Measurements from ENCODE around the gene MRPL46.
"Not testable (repeated sequence)": the region's sequence is repeated elsewhere in the genome, so short reads cannot be mapped to it uniquely, and the experiment has no call there.

The MRPL46 gene

DNA sequence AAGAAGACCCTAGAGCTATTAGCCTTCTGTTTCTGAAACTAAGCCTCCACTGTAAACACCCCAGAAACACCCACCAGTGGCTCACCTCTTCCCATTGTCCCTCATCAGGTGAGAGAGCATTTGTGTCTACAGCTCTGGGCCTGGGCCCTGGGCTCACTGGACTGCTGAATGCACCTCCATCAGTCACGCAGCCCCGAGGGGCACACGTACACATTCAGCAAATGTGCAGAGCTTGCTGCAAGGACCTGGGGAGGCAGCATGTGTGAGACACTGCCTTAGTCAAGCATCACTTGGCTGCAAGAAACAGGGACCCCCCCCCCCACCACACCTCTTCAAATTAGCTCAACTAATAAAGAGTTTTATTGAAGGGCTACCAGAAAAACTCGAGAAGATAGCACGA lies 29.0 kb downstream of the MRPL46 start:
- H3K36me3 ChIP-seq (ENCODE audit: insufficient read depth, low read depth, low read length): no peaks in the 10 kb centered on the region
- H3K27ac ChIP-seq (ENCODE audit: low read length): no peak overlapping the region
- peaks cover 5% of the 10 kb centered on the region; the same call in 1 of the 2 replicates for H3K4me1 ChIP-seq (ENCODE audit: insufficient read depth, low read length)
- H3K27me3 ChIP-seq (ENCODE audit: insufficient read depth, low read length): no peaks in the 10 kb centered on the region; the same call in 1 of the 2 replicates
- no peak overlapping the region for H3K9ac ChIP-seq (ENCODE audit: low read depth, low read length)
- no peak overlapping the region for H3K4me3 ChIP-seq (ENCODE audit: low read length)
- peaks cover under 1% of the 10 kb centered on the region; the same call in 1 of the 2 replicates for H3K9me3 ChIP-seq (ENCODE audit: insufficient read depth, low read depth, low read length)

GRCh38 chr15:88434106-88434505 lies 33.1 kb downstream of the MRPL46 start:
- H3K4me1 ChIP-seq (ENCODE audit: insufficient read depth, low read length); H3K9ac ChIP-seq (ENCODE audit: low read depth, low read length): not testable (repeated sequence)

DNA sequence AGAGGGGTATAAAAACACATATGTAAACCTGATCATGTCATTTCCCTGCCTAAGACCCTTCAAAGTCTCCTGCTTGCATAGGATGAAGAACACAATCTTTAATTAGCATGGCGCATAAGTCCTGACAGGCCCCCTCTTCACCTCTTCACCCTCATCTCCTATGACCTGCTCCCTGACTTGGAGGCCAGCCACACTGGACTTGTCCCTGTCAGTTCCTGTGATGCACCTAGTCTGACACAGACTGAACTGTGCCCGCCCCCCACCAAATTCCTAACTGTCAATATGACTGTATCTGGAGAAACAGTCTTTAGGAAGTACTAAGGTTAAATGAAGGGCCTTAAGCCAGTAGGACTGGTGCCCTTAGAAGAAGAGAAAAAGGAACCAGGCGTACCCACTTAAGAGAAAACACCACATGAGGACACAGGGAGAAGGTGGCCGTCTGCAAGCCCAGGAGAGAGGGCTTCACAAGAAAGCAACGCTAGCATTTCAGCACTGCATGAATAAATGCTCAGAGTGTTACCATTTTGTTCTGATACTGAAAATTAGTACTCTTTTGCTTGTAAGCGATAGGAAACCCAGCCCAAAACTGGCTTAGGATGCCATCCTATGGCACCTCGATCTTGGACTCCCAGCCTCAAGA lies 34.0 kb downstream of the MRPL46 start:
- Histone ChIP-seq H3K27me3 (ENCODE audit: insufficient read depth, low read length) (no peaks in the 10 kb centered on the region), H3K4me3 (ENCODE audit: low read length) (no peak overlapping the region), H3K4me1 (ENCODE audit: insufficient read depth, low read length) (peaks cover 5% of the 10 kb centered on the region; the same call in 1 of the 2 replicates), H3K9me3 (ENCODE audit: insufficient read depth, low read depth, low read length) (no peaks in the 10 kb centered on the region), H3K9ac (ENCODE audit: low read depth, low read length) (no peak overlapping the region), H3K36me3 (ENCODE audit: insufficient read depth, low read depth, low read length) (no peaks in the 10 kb centered on the region), H3K27ac (ENCODE audit: low read length) (no peak overlapping the region)

More at GRCh38 chr15:88434106-88434505, 33.1 kb downstream of the MRPL46 start:
- H3K27me3 ChIP-seq (ENCODE audit: insufficient read depth, low read length); H3K36me3 ChIP-seq (ENCODE audit: insufficient read depth, low read depth, low read length); H3K4me3 ChIP-seq (ENCODE audit: low read length); H3K9me3 ChIP-seq (ENCODE audit: insufficient read depth, low read depth, low read length); H3K27ac ChIP-seq (ENCODE audit: low read length): not testable (repeated sequence)

GRCh38 chr15:88431441-88431840 lies 35.7 kb downstream of the MRPL46 start:
- no peak overlapping the region for H3K27ac ChIP-seq (ENCODE audit: low read length)
- H3K36me3 ChIP-seq (ENCODE audit: insufficient read depth, low read depth, low read length): no peaks in the 10 kb centered on the region
- H3K4me3 ChIP-seq (ENCODE audit: low read length): no peak overlapping the region
- no peaks in the 10 kb centered on the region for H3K27me3 ChIP-seq (ENCODE audit: insufficient read depth, low read length)
- no peaks in the 10 kb centered on the region for H3K9me3 ChIP-seq (ENCODE audit: insufficient read depth, low read depth, low read length)
- peaks cover 5% of the 10 kb centered on the region; the same call in 1 of the 2 replicates for H3K4me1 ChIP-seq (ENCODE audit: insufficient read depth, low read length)
- no peak overlapping the region for H3K9ac ChIP-seq (ENCODE audit: low read depth, low read length)

GRCh38 chr15:88430051-88430450 lies 37.1 kb downstream of the MRPL46 start:
- Histone ChIP-seq H3K27me3 (ENCODE audit: insufficient read depth, low read length) (no peaks in the 10 kb centered on the region), H3K27ac (ENCODE audit: low read length) (no peak overlapping the region), H3K4me1 (ENCODE audit: insufficient read depth, low read length) (peaks cover 3% of the 10 kb centered on the region; the same call in 1 of the 2 replicates)

DNA sequence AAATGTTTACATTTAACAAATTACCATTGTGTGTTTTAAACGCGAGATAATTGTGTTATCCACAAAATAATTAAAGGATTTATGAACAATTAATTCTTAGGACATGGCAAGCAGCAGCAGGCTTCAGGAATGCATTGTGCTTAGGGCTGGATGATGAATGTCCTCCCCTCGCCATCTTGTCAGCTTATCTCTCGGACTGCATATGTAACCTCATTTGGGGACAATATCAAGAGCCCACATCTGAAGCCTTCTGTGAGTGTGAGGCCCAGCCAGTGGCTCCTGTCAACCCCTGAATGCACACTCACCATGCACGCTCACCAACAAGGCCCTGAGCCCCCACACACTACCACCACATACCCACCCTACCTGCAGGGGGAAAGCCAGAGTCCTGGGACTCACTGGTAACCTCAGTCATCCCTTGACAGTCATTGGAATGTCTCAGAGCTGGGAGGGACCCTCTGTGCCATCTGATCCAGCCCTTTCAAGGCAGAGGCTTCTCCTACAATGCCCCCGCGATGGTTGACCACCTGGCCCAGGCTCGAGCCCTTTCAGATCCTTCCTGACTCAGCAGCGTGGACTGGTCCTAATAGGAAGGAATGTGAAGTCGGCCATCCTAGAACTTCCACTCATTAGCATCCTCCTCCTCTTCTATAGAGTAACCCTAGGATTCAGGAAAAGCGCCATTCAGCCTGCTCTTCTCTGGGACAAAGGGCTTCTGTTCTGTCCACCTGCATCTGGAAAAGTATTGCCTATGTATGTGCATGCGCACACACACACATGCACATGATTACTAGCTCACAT lies 38.2 kb downstream of the MRPL46 start:
- no peak overlapping the region for H3K9ac ChIP-seq (ENCODE audit: low read depth, low read length)
- no peaks in the 10 kb centered on the region for H3K27me3 ChIP-seq (ENCODE audit: insufficient read depth, low read length)
- H3K4me3 ChIP-seq (ENCODE audit: low read length): no peak overlapping the region
- H3K27ac ChIP-seq (ENCODE audit: low read length): no peak overlapping the region
- H3K36me3 ChIP-seq (ENCODE audit: insufficient read depth, low read depth, low read length): no peaks in the 10 kb centered on the region
- H3K9me3 ChIP-seq (ENCODE audit: insufficient read depth, low read depth, low read length): no peaks in the 10 kb centered on the region
- H3K4me1 ChIP-seq (ENCODE audit: insufficient read depth, low read length): peaks cover 3% of the 10 kb centered on the region; the same call in 1 of the 2 replicates

More at GRCh38 chr15:88430051-88430450, 37.1 kb downstream of the MRPL46 start:
- Histone ChIP-seq H3K9me3 (ENCODE audit: insufficient read depth, low read depth, low read length) (no peaks in the 10 kb centered on the region), H3K9ac (ENCODE audit: low read depth, low read length) (no peak overlapping the region), H3K4me3 (ENCODE audit: low read length) (no peak overlapping the region), H3K36me3 (ENCODE audit: insufficient read depth, low read depth, low read length) (no peaks in the 10 kb centered on the region)

- H3K4me3 ChIP-seq (ENCODE audit: low read length): no peak overlapping the region
- H3K9me3 ChIP-seq (ENCODE audit: insufficient read depth, low read depth, low read length): no peaks in the 10 kb centered on the region
- H3K9ac ChIP-seq (ENCODE audit: low read depth, low read length): no peak overlapping the region
- H3K4me1 ChIP-seq (ENCODE audit: insufficient read depth, low read length): no peaks in the 10 kb centered on the region
- H3K36me3 ChIP-seq (ENCODE audit: insufficient read depth, low read depth, low read length): no peaks in the 10 kb centered on the region
- H3K27me3 ChIP-seq (ENCODE audit: insufficient read depth, low read length): no peaks in the 10 kb centered on the region
- H3K27ac ChIP-seq (ENCODE audit: low read length): no peak overlapping the region
These were observed 39.1 kb downstream of the MRPL46 start for GRCh38 chr15:88428053-88428452.

DNA sequence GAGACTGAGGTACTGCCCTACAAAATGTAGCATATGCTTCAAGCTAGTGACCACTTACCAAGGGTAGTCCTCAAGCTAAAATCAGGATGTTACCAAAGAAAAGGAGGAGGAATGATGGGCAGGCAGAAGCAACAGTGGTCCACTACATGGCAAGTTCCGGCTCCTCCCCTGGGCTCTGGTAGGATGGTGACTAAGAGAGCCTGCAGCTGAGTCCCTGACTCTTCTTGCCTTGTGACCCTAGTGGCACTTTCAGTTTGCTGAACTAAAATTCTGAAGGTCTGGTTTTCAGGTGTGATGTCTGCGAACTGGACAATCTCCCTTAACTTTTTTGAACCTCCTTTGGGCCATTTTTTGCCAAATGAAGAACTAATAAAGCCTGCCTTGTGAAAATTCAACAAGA lies 40.9 kb downstream of the MRPL46 start:
- H3K27me3 ChIP-seq (ENCODE audit: insufficient read depth, low read length): no peaks in the 10 kb centered on the region

GRCh38 chr15:88423331-88423730 lies 43.9 kb downstream of the MRPL46 start:
- Histone ChIP-seq H3K27me3 (ENCODE audit: insufficient read depth, low read length) (peaks cover 6% of the 10 kb centered on the region; the same call in 1 of the 2 replicates), H3K36me3 (ENCODE audit: insufficient read depth, low read depth, low read length) (no peaks in the 10 kb centered on the region), H3K4me3 (ENCODE audit: low read length) (no peak overlapping the region), H3K9me3 (ENCODE audit: insufficient read depth, low read depth, low read length) (no peaks in the 10 kb centered on the region), H3K27ac (ENCODE audit: low read length) (no peak overlapping the region), H3K4me1 (ENCODE audit: insufficient read depth, low read length) (no peaks in the 10 kb centered on the region), H3K9ac (ENCODE audit: low read depth, low read length) (no peak overlapping the region)

More for the DNA sequence above, 40.9 kb downstream of the MRPL46 start:
- no peaks in the 10 kb centered on the region for H3K36me3 ChIP-seq (ENCODE audit: insufficient read depth, low read depth, low read length)
- no peaks in the 10 kb centered on the region for H3K4me1 ChIP-seq (ENCODE audit: insufficient read depth, low read length)
- H3K4me3 ChIP-seq (ENCODE audit: low read length): no peak overlapping the region
- H3K9ac ChIP-seq (ENCODE audit: low read depth, low read length): no peak overlapping the region
- no peak overlapping the region for H3K27ac ChIP-seq (ENCODE audit: low read length)
- H3K9me3 ChIP-seq (ENCODE audit: insufficient read depth, low read depth, low read length): no peaks in the 10 kb centered on the region

DNA sequence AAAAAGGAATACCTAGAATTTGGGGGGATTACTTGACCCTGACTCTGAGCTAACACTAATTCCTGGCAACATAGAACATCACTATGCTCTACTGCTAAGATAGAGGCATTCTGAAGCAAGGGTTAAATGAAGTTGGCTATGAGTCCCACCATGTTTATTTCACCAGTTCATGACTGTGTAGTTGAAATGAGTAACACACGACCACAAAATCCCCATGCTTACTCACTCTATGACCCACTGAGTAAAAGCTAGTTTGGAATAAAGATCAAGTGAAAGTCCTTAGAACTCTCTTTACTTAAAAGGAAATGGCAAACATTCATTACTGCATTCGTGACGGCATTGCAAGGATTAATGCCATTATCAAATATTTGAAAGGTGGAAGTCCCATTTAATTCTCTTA lies 47.4 kb downstream of the MRPL46 start:
- no peak overlapping the region for H3K27ac ChIP-seq (ENCODE audit: low read length)
- no peaks in the 10 kb centered on the region for H3K4me1 ChIP-seq (ENCODE audit: insufficient read depth, low read length)
- H3K36me3 ChIP-seq (ENCODE audit: insufficient read depth, low read depth, low read length): no peaks in the 10 kb centered on the region
- no peaks in the 10 kb centered on the region for H3K9me3 ChIP-seq (ENCODE audit: insufficient read depth, low read depth, low read length)
- no peak overlapping the region for H3K9ac ChIP-seq (ENCODE audit: low read depth, low read length)
- no peak overlapping the region for H3K4me3 ChIP-seq (ENCODE audit: low read length)
- peaks cover 6% of the 10 kb centered on the region; the same call in 1 of the 2 replicates for H3K27me3 ChIP-seq (ENCODE audit: insufficient read depth, low read length)

Measured in iPS-20b (cell line).